Vagina (tissue), 2 donors: ENCODE measurements around the gene GRIN2A.

Source experiments
- CTCF ChIP-seq, 3 experiments: fragments of 450-650 bp in 2 of 3; fragments of 200-600 bp in 1 of 3; sonication (generic) in 1 of 3; IDR thresholded peaks; one replicate each; pipeline ENCODE4 v1.5.1; 2017 to 2019; ENCODE audit warnings: antibody characterized with exemption in 3 of 3, mild to moderate bottlenecking in 2 of 3, moderate library complexity in 2 of 3
- POLR2A ChIP-seq, 2 donors: fragments of 450-650 bp; IDR thresholded peaks; one replicate each; pipeline ENCODE4 v1.6.1; 2017; ENCODE audit warnings: antibody characterized with exemption in 2 of 2, mild to moderate bottlenecking in 2 of 2, moderate library complexity in 2 of 2
- POLR2AphosphoS5 ChIP-seq, 2 donors: sonication (generic); formaldehyde crosslinking; IDR thresholded peaks; one replicate each; pipeline ENCODE4 v1.9.0; 2017; ENCODE audit warnings: antibody characterized with exemption in 2 of 2, mild to moderate bottlenecking in 2 of 2, low read depth in 1 of 2; ENCODE audit not compliant: insufficient read depth in 1 of 2

DNA sequence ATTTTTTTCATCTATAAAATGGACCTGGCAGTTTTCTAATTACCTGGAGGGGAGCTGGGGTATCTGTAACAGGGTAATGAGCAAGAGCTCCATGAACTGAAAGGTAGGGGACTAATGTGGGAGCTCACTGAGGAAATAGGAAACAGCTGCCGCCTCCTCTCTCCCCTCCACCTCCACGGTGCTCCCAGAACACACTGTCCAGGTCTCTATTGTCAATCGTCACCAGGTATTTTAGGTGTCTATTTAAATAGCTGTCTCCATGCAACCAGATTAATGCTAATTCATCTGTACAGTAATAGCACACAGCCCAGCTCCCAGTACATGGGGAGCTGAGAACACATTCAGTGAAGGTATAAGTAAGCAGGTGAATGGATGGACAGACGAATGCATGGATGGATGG is 233.3 kb downstream of the GRIN2A start:
- TF ChIP-seq POLR2AphosphoS5 (IDR thresholded peaks at IDR 0.05; ENCODE audit: insufficient read depth in 1 of 2, low read depth in 1 of 2), result no peak
- no peak for TF ChIP-seq CTCF (IDR thresholded peaks at IDR 0.05)
- TF ChIP-seq POLR2A (IDR thresholded peaks at IDR 0.05), result no peak
